RCC 7860 (cell line): ENCODE results near the gene OR52E4.

Source experiments
- DNase-seq: peaks from one replicate; pipeline ENCODE4 v3.0.0-alpha.2; 2015; ENCODE audit warnings: low spot score
- FAIRE-seq: peaks from 2 replicates; lab custom pipeline; 2012; peaks lifted over from hg19 to GRCh38; lab: Jason Lieb, UNC

The OR52E4 gene

GRCh38 chr11:5928811-5929210, 48.4 kb downstream of the OR52E4 start:
- DNase-seq (no peak), FAIRE-seq (no peak)

- no peak for DNase-seq
- no peak for FAIRE-seq
Measured at GRCh38 chr11:5929571-5930368, 49.3 kb downstream of the OR52E4 start.

- no peak for DNase-seq
- FAIRE-seq = no peak
Measured at GRCh38 chr11:5930614-5931013, 50.2 kb downstream of the OR52E4 start.

- FAIRE-seq = no peak
- DNase-seq = no peak
Measured at GRCh38 chr11:5931061-5931460, 50.6 kb downstream of the OR52E4 start.

- FAIRE-seq (no peak), DNase-seq (no peak)
Measured at GRCh38 chr11:5932671-5933070, 52.2 kb downstream of the OR52E4 start.

GRCh38 chr11:5933116-5933515, 52.7 kb downstream of the OR52E4 start:
- FAIRE-seq = no peak
- DNase-seq = no peak
